HL-60/S4 treated with phorbol 12-myristate 13-acetate at 8.2 ng/mL for 4 days and 3 days (cell line): ENCODE data around the gene FBXL19.

Experiments used
- in situ Hi-C: fragments of 300-500 bp; cut with MboI; formaldehyde crosslinking; loops from 2 replicates; pipeline ENCODE4 v1.15.0; 2022; ENCODE audit warnings: low sequenced_read_pairs

Gene FBXL19

DNA sequence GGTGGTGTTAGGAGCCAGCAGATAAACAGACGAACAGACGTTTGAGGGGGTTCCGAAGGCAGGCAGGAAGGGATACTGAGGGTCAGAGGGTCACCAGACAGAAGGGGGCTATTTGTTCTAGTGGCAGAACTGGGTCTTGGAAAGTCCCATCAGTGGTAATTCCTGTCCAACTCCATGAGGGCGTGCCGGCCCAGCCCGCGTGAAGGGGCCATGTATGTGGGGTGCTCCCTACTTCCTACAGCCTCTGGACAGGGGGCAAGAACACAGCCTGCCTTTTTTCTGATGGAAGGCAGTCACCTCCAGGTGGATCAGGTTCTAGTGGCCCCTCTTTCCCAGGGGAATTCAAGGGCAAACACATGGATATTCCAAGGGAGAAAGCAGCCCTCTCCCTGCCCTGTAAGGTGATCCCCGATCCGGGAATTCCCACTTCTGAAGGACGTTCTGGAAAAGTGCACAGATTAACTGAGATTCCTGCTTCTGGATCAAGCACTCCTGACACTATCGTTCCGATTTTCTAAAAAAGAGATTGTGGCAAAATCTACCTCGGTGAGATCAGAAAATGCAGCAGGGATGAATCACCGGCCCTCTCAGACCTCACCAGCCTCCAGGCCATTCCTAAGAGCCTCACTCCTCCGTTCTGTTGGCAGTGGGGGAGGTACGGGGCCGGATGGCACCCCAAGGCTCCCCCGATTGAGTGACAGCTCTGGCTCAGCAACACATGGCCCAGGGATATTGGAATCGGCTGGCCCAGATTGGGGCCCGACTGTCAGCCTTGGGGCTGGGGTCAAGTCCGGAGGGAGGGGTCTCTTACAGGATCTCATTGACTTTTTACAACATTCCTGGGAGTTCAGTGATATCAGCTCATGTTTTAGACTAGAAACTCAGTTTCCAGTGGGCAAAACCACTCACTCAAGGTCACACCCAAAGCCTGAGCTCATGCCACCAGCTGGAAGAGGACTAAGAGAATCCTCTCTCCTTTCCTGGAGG is 74.6 kb downstream of the FBXL19 start:
- in situ Hi-C loops = loop anchor here (25.0 kb wide), 1 partner anchor 464 kb away; the partner anchor contains the start of genes ARMC5 and TGFB1I1
